Measurements from ENCODE around the gene PRSS58.

GRCh38 chr7:142303650-142304049 lies 45.8 kb upstream of the PRSS58 start:
- TF ChIP-seq EZH2 (IDR thresholded peaks at IDR 0.05; ENCODE audit: low read depth, low read length, severe bottlenecking) (no peak), CTCF (IDR thresholded peaks at IDR 0.05; ENCODE audit: control extremely low read depth in 1 of 3, insufficient read depth in 1 of 3, low read depth in 1 of 3, low read length in 3 of 3) (peak in 2 of 3 experiments; percentile 75 to 76; a peak in 3 of 4 replicates), GABPA (IDR thresholded peaks at IDR 0.05; ENCODE audit: borderline replicate concordance, insufficient read depth, low read length) (no peak), CREB1 (IDR thresholded peaks at IDR 0.05) (no peak), POLR2AphosphoS5 (IDR thresholded peaks at IDR 0.05; ENCODE audit: low read depth, low read length) (no peak)
